WTC11 (cell line): ENCODE data around the gene PLPP1. TPM values are rescaled to one million over a fixed set of nuclear protein-coding genes. Genes with fewer than 3 reads are reported as not detected.

Experiments
- ATAC-seq: fragments of 200-7000 bp; cut with Tn5 transposase; 2 replicates; pipeline ENCODE4 v1.10.0; 2021; ENCODE audit warnings: mild to moderate bottlenecking, moderate library complexity
- CTCF ChIA-PET: fragments of 300-600 bp; sonication (Branson Sonifier 250); formaldehyde crosslinking; loops from one replicate; lab custom pipeline; 2021; ENCODE audit warnings: antibody characterized with exemption; lab: Charles Lee
- POLR2A ChIA-PET: fragments of 350-600 bp; sonication (Branson Sonifier 250); formaldehyde crosslinking; loops from one replicate; lab custom pipeline; 2021; ENCODE audit warnings: antibody characterized with exemption; lab: Charles Lee
- DNase-seq: peaks from one replicate; pipeline ENCODE4 v3.0.0; 2021; ENCODE audit warnings: low spot score
- H3K27ac Mint-ChIP-seq: 2 replicates; pipeline ENCODE4 v1.8.0; 2021; ENCODE audit warnings: mixed read lengths
- H3K27me3 Mint-ChIP-seq: 2 replicates; pipeline ENCODE4 v1.8.0; 2021; ENCODE audit warnings: low read depth, mild to moderate bottlenecking, moderate library complexity, mixed read lengths
- H3K36me3 Mint-ChIP-seq: 2 replicates; pipeline ENCODE4 v1.8.0; 2021; ENCODE audit warnings: mixed read lengths
- H3K4me1 Mint-ChIP-seq: 2 replicates; pipeline ENCODE4 v1.8.0; 2022; ENCODE audit warnings: mixed read lengths
- H3K4me3 Mint-ChIP-seq: 2 replicates; pipeline ENCODE4 v1.8.0; 2021; ENCODE audit warnings: mild to moderate bottlenecking, moderate library complexity, mixed read lengths
- H3K9me3 Mint-ChIP-seq: 2 replicates; pipeline ENCODE4 v1.8.0; 2021; ENCODE audit warnings: mixed read lengths
- E2F4 ChIP-seq: sonication (generic); formaldehyde crosslinking; IDR thresholded peaks from 2 replicates; pipeline ENCODE4 v1.8.1; 2022; ENCODE audit warnings: low read depth, mild to moderate bottlenecking, moderate library complexity, missing genetic modification reagents, borderline replicate concordance
- ELF4 ChIP-seq: sonication (generic); formaldehyde crosslinking; IDR thresholded peaks from 2 replicates; pipeline ENCODE4 v1.8.1; 2022; ENCODE audit warnings: low read depth, mild to moderate bottlenecking, moderate library complexity, missing genetic modification reagents
- ETV6 ChIP-seq: sonication (generic); formaldehyde crosslinking; IDR thresholded peaks from 2 replicates; pipeline ENCODE4 v1.8.1; 2022; ENCODE audit warnings: mild to moderate bottlenecking, missing genetic modification reagents
- FOXJ3 ChIP-seq: sonication (generic); formaldehyde crosslinking; IDR thresholded peaks from 2 replicates; pipeline ENCODE4 v1.9.0; 2021; ENCODE audit warnings: missing genetic modification reagents, mild to moderate bottlenecking, borderline replicate concordance
- FOXP1 ChIP-seq: sonication (generic); formaldehyde crosslinking; IDR thresholded peaks from 2 replicates; pipeline ENCODE4 v1.8.0; 2022; ENCODE audit warnings: missing genetic modification reagents, mild to moderate bottlenecking, moderate library complexity, borderline replicate concordance
- GRHL2 ChIP-seq: fragments of 250-450 bp; sonication (Bioruptor Pico); IDR thresholded peaks from 2 replicates; pipeline ENCODE4 v1.8.0; 2022; ENCODE audit warnings: mild to moderate bottlenecking, moderate library complexity; ENCODE audit not compliant: insufficient replicate concordance, severe bottlenecking
- GTF2I ChIP-seq: fragments of 250-450 bp; sonication (Bioruptor Pico); conservative IDR thresholded peaks from 2 replicates; pipeline ENCODE4 v1.4.0; 2021; ENCODE audit warnings: mild to moderate bottlenecking
- KAT7 ChIP-seq: sonication (generic); formaldehyde crosslinking; IDR thresholded peaks from 2 replicates; pipeline ENCODE4 v1.8.1; 2023; ENCODE audit warnings: missing genetic modification reagents, mild to moderate bottlenecking, borderline replicate concordance
- MXD4 ChIP-seq: fragments of 250-450 bp; sonication (Bioruptor Pico); IDR thresholded peaks from 2 replicates; pipeline ENCODE4 v1.8.0; 2021; ENCODE audit warnings: mild to moderate bottlenecking, moderate library complexity, borderline replicate concordance
- NFATC4 ChIP-seq: fragments of 250-450 bp; sonication (Bioruptor Pico); IDR thresholded peaks from 2 replicates; pipeline ENCODE4 v1.9.0; 2021; ENCODE audit warnings: mild to moderate bottlenecking
- NFYB ChIP-seq: sonication (generic); formaldehyde crosslinking; conservative IDR thresholded peaks from 2 replicates; pipeline ENCODE4 v1.8.0; 2022; ENCODE audit warnings: low read depth, missing genetic modification reagents
- NR1H2 ChIP-seq: sonication (generic); formaldehyde crosslinking; IDR thresholded peaks from 2 replicates; pipeline ENCODE4 v1.9.0; 2021; ENCODE audit warnings: mild to moderate bottlenecking, moderate library complexity, missing genetic modification reagents
- NR3C1 ChIP-seq: sonication (generic); formaldehyde crosslinking; conservative IDR thresholded peaks from 2 replicates; pipeline ENCODE4 v1.8.1; 2023; ENCODE audit warnings: low read depth, mild to moderate bottlenecking, missing genetic modification reagents
- PRRX2 ChIP-seq: fragments of 250-450 bp; sonication (Bioruptor Pico); IDR thresholded peaks from 2 replicates; pipeline ENCODE4 v1.8.0; 2021; ENCODE audit warnings: mild to moderate bottlenecking
- SMAD4 ChIP-seq: sonication (generic); formaldehyde crosslinking; IDR thresholded peaks from 2 replicates; pipeline ENCODE4 v1.8.0; 2022; ENCODE audit warnings: mild to moderate bottlenecking, missing genetic modification reagents
- TEAD1 ChIP-seq: sonication (generic); formaldehyde crosslinking; IDR thresholded peaks from 2 replicates; pipeline ENCODE4 v1.8.0; 2022; ENCODE audit warnings: mild to moderate bottlenecking, missing genetic modification reagents
- ZNF121 ChIP-seq: sonication (generic); formaldehyde crosslinking; IDR thresholded peaks from 2 replicates; pipeline ENCODE4 v1.8.0; 2023; ENCODE audit warnings: missing genetic modification reagents
- ZNF232 ChIP-seq: sonication (generic); formaldehyde crosslinking; IDR thresholded peaks from 2 replicates; pipeline ENCODE4 v1.8.0; 2022; ENCODE audit warnings: mild to moderate bottlenecking, missing genetic modification reagents
- ZNF281 ChIP-seq: sonication (generic); formaldehyde crosslinking; IDR thresholded peaks from 2 replicates; pipeline ENCODE4 v1.8.0; 2023; ENCODE audit warnings: mild to moderate bottlenecking, missing genetic modification reagents
- ZNF423 ChIP-seq: fragments of 250-450 bp; sonication (Bioruptor Pico); IDR thresholded peaks from 2 replicates; pipeline ENCODE4 v2.1.2; 2022; ENCODE audit warnings: mild to moderate bottlenecking, moderate library complexity
- total RNA-seq: library from RNA; stranded (reverse); gene quantifications from 3 replicates; pipeline ENCODE4 v1.2.3, GENCODE V29; 2021
- TF ChIP-seq, protein P1 (sequence below): sonication (generic); formaldehyde crosslinking; IDR thresholded peaks from 2 replicates; pipeline ENCODE4 v1.8.1; 2023; ENCODE audit warnings: mild to moderate bottlenecking, missing genetic modification reagents, moderate library complexity

The PLPP1 gene
- total RNA-seq, 1 experiment from 2014 or later = 43.2 TPM

- DNase-seq = no peak
- Mint-ChIP-seq H3K27me3 (no peaks in the 10 kb centered on the region), H3K36me3 (peaks cover 57% of the 10 kb centered on the region), H3K27ac (peak overlapping the region; percentile 64)
- POLR2A ChIA-PET = no interaction called here
- no peak for TF ChIP-seq FOXJ3 (CRISPR knock-in tag)
- TF ChIP-seq TEAD1 = no peak
- no peak for TF ChIP-seq ZNF281 (CRISPR knock-in tag)
- TF ChIP-seq NR3C1 (CRISPR knock-in tag) = no peak
- no peak for TF ChIP-seq MXD4 (CRISPR knock-in tag)
- no peak for TF ChIP-seq KAT7 (CRISPR knock-in tag)
- TF ChIP-seq ZNF232 (CRISPR knock-in tag) = no peak
- no peak for TF ChIP-seq GRHL2
- TF ChIP-seq ZNF121 (CRISPR knock-in tag) = no peak
- no peak for TF ChIP-seq ETV6 (CRISPR knock-in tag)
- TF ChIP-seq ZNF423 (CRISPR knock-in tag) = no peak
- no peak for TF ChIP-seq NFATC4 (CRISPR knock-in tag)
- TF ChIP-seq, protein P1, sequence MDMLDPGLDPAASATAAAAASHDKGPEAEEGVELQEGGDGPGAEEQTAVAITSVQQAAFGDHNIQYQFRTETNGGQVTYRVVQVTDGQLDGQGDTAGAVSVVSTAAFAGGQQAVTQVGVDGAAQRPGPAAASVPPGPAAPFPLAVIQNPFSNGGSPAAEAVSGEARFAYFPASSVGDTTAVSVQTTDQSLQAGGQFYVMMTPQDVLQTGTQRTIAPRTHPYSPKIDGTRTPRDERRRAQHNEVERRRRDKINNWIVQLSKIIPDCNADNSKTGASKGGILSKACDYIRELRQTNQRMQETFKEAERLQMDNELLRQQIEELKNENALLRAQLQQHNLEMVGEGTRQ (CRISPR knock-in tag) = no peak
- TF ChIP-seq FOXP1 (CRISPR knock-in tag) = no peak
- TF ChIP-seq, all 79 proteins: peak for 0
- Mint-ChIP-seq H3K4me3 (no peak overlapping the region), H3K4me1 (peaks cover 43% of the 10 kb centered on the region), H3K9me3 (peaks cover 31% of the 10 kb centered on the region)
- ATAC-seq = no peak
- CTCF ChIA-PET = interaction anchor here (5.1 kb wide), 1 partner anchor 255 kb away, joined by 21 read pairs; no protein-coding TSS in a partner anchor
Observed at GRCh38 chr5:55437452-55437851, 97.3 kb downstream of the PLPP1 start.

GRCh38 chr5:55432549-55432948, 102.2 kb downstream of the PLPP1 start:
- TF ChIP-seq GTF2I (CRISPR knock-in tag) (no peak), NR1H2 (no peak)
- H3K4me3 Mint-ChIP-seq = no peak overlapping the region
- peaks cover 87% of the 10 kb centered on the region for H3K36me3 Mint-ChIP-seq
- H3K27me3 Mint-ChIP-seq = no peaks in the 10 kb centered on the region
- no peak overlapping the region for H3K27ac Mint-ChIP-seq
- peaks cover 66% of the 10 kb centered on the region for H3K9me3 Mint-ChIP-seq
- DNase-seq = no peak
- ChIA-PET CTCF (no interaction called here), POLR2A (no interaction called here)
- peaks cover 15% of the 10 kb centered on the region for H3K4me1 Mint-ChIP-seq
- no peak for ATAC-seq

DNA sequence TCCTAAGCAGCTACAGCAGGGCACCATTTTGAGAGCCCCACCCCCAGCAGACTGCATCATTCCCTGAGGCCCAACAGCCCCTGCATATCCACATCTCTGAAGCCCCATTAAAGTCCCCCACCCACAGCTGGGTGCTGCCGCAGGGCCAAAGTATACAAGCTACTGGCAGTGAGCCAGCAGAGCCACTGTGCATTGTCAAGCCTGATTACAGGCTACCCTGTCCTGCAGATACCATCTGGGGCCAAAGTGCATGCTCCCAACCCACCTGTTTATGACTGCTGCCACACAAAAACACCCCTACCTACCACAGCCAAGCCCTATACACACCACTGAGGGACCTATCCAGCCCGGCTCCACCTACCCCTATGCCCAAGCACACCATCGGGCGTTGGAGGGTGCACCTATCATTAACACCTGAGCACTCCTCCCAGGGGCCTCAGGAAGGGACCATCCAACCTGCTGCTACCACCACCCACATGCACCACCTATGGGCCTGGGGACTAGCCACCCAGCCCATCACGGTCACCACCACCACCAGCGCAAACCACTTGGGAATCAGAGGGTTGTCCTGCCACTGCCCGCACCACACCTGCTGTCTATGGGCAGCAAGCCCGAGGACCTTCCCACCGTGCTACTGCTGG, 105.0 kb downstream of the PLPP1 start:
- ATAC-seq = peak; percentile 14
- Mint-ChIP-seq H3K4me1 (peaks cover 15% of the 10 kb centered on the region), H3K36me3 (peaks cover 81% of the 10 kb centered on the region), H3K4me3 (no peak overlapping the region), H3K9me3 (peaks cover 48% of the 10 kb centered on the region), H3K27ac (peak overlapping the region; percentile 41; the same call in 1 of the 2 replicates), H3K27me3 (no peaks in the 10 kb centered on the region)
- ChIA-PET CTCF (no interaction called here), POLR2A (no interaction called here)
- DNase-seq = no peak
- TF ChIP-seq ELF4 = no peak
- TF ChIP-seq E2F4 (CRISPR knock-in tag) = no peak
- TF ChIP-seq FOXP1 (CRISPR knock-in tag) = no peak
- TF ChIP-seq FOXJ3 (CRISPR knock-in tag) = no peak
- no peak for TF ChIP-seq SMAD4 (CRISPR knock-in tag)
- TF ChIP-seq GTF2I (CRISPR knock-in tag) = no peak
- TF ChIP-seq NFYB (CRISPR knock-in tag) = no peak
- no peak for TF ChIP-seq KAT7 (CRISPR knock-in tag)
- no peak for TF ChIP-seq PRRX2 (CRISPR knock-in tag)
